Spinal cord (tissue), 10 donors: ENCODE results near the gene DOCK1. TPM values are rescaled to one million over a fixed set of nuclear protein-coding genes. Genes with fewer than 3 reads are reported as not detected.

Experiments
- DNase-seq, 6 donors: peaks; one replicate each; pipeline versions ENCODE4 v3.0.0 to v3.0.0-alpha.2; 2013 to 2015; ENCODE audit warnings: low spot score in 6 of 6, low read depth in 4 of 6
- H3K27ac ChIP-seq: one replicate; pipeline ENCODE4 v1.5.1; 2013; ENCODE audit warnings: low read depth, low read length, control low read depth
- H3K27me3 ChIP-seq: one replicate; pipeline ENCODE4 v1.6.1; 2013; ENCODE audit warnings: low read length; ENCODE audit not compliant: control insufficient read depth, insufficient read depth
- H3K36me3 ChIP-seq: one replicate; pipeline ENCODE4 v1.6.1; 2013; ENCODE audit warnings: low read length; ENCODE audit not compliant: control insufficient read depth, insufficient read depth
- H3K4me1 ChIP-seq: one replicate; pipeline ENCODE4 v1.6.1; 2013; ENCODE audit warnings: low read length; ENCODE audit not compliant: control insufficient read depth, insufficient read depth
- H3K4me3 ChIP-seq: one replicate; pipeline ENCODE4 v1.5.1; 2013; ENCODE audit warnings: low read depth, low read length, control low read depth
- H3K9me3 ChIP-seq: one replicate; pipeline ENCODE4 v1.6.1; 2013; ENCODE audit warnings: low read length; ENCODE audit not compliant: control insufficient read depth, insufficient read depth
- WGBS: methylation state at CpG from one replicate; pipeline ENCODE4 v1.1.5; 2013; ENCODE audit warnings: missing lambda C conversion rate; ENCODE audit not compliant: insufficient coverage; 5-methylcytosine and 5-hydroxymethylcytosine counted together
- polyA plus RNA-seq, 2 donors: library from polyadenylated mRNA; unstranded; fragments of 120-200 nt; gene quantifications; one replicate each; pipeline ENCODE4 v1.2.1, GENCODE V29; 2013; ENCODE audit not compliant: insufficient read length in 2 of 2
- total RNA-seq, 2 donors: library from RNA; depleted of rRNA in 1 of 2; stranded (reverse); fragments of 120-200 nt in 1 of 2; fragments of >200 nt in 1 of 2; gene quantifications; one replicate each; pipeline versions ENCODE4 v1.2.3 to v1.2.4, GENCODE V29; 2013 to 2014
- donor health status: healthy.

DOCK1 gene
- total and polyA plus RNA-seq, 4 donors, result 31.3 to 74.1 (median 50.3) TPM

DNA sequence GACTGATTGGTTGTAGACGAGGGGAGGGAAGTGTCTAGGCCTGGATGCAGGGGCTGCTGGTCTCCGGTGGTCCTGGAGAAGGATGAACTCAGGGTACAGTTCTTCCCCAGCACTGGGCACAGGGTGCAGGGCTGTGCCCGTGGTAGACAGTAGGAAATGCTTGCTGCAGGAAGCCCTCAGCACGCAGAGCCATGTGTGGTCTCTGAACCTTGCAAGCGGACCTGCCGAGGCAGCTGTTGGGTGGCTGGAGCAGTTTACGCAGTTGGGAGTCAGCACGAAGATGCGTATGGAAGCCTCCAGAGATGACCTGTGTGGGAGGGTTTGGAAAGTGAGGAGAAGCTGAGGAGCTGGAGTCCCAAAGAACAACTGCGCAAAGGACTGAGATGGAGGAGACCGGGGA is 39.0 kb downstream of the DOCK1 start:
- WGBS, result 95% methylated on average over 11 of the region's 11 CpGs

DNA sequence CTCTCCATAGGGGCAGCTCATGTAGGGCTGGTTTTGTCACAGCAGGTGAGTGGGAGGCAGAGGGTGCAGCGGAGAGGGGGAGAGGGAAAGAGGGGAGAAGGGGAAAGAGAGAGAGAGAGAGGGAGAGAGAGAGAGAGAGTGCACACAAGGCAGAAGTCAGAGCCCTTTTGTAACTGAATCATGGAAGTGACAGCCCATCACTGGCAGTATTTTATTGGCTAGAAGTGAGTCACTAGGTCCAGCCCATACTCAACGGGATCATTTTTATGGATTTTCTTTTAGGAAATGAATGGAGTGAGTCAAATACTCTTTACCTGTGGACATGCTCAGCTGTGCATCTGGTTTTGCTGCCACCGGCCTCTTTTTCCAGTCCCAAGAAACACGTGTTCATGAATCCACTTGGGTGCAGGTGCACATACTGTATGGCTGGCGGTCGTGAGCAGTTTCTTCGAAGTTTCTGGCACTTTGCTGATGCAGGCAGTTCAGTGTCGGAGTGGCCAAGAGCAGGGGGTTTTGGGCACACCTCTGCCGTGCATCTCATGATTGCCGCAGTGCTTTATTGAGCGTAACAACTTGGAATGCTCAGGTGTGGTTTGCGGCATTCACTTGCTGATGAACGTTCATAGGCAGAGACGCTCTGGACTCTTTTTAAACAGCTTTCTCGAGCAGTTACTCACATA is 40.3 kb downstream of the DOCK1 start:
- DNase-seq, result no peak
- Histone ChIP-seq H3K27me3 (no peaks in the 10 kb centered on the region), H3K4me1 (peaks cover 7% of the 10 kb centered on the region), H3K36me3 (peaks cover 7% of the 10 kb centered on the region), H3K9me3 (peaks cover 4% of the 10 kb centered on the region), H3K4me3 (no peak overlapping the region), H3K27ac (no peak overlapping the region)
- WGBS, result 85% methylated on average over 14 of the region's 15 CpGs

More for the DNA sequence above, 39.0 kb downstream of the DOCK1 start:
- no peak overlapping the region for H3K4me3 ChIP-seq
- no peak for DNase-seq
- peaks cover 7% of the 10 kb centered on the region for H3K36me3 ChIP-seq
- peaks cover 4% of the 10 kb centered on the region for H3K9me3 ChIP-seq
- H3K27me3 ChIP-seq, result no peaks in the 10 kb centered on the region
- H3K4me1 ChIP-seq, result peaks cover 6% of the 10 kb centered on the region
- no peak overlapping the region for H3K27ac ChIP-seq

DNA sequence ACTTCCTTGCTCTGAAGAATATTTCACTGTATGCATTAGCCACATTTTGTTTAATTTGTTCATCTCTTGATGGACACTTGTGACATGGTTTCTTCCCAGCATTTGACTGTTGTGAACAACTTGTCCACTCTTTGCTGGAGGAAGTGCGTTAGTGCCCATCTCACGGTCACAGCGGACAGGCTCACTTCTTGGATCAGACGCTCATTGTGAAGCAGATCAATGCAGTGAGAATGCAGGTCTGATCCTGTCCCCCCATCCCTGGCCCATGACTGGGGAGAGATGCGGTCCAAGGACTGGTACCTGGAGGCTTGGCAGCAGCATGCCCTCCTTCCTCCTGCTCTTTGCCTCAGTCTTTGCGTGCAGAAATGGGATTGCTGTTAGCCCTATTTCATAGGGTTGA is 41.5 kb downstream of the DOCK1 start:
- H3K36me3 ChIP-seq, result peaks cover 7% of the 10 kb centered on the region
- H3K27me3 ChIP-seq, result no peaks in the 10 kb centered on the region
- peaks cover 4% of the 10 kb centered on the region for H3K9me3 ChIP-seq
- peaks cover 7% of the 10 kb centered on the region for H3K4me1 ChIP-seq
- no peak overlapping the region for H3K4me3 ChIP-seq
- DNase-seq, result no peak
- WGBS, result 98% methylated on average over 6 of the region's 6 CpGs
- no peak overlapping the region for H3K27ac ChIP-seq

DNA sequence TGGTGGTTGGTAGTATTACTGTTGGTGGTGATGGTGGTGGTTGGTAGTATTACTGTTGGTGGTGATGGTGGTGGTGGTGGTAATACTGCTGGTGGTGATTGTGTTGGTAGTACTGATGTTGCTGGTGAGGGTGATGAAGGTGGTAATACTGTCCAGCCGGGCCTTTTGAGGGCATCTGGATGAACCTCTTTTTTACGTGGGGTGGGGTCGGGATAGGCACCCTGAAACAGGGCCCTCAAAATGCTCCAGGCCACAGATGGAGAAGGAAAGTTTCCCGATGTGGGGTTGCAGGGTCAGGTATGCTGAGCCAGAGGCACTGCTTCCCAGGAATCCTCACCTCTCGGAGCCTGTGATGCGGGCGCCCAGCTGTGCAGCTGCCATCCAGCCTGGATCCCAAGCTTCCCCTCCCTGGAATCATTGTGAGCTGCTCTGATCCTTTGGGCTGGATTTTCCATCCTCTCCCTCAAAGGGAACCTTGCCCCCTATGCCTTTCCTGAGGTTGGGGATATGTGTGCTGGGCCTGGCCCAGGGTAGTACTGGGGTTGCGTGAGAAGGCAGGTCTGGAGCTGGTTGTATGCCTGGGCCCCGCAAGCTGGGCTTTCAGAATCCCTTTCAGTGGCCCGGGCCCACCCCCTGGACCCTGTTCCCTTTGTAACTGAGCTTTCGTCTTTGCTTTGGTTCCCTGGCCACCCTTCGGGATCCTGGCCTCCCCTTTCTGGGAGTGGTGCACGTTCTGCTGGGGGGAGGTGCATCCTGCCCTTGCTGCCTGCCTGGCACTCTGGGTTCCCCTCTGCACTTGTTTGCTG is 43.3 kb downstream of the DOCK1 start:
- Histone ChIP-seq H3K27ac (no peak overlapping the region), H3K4me3 (no peak overlapping the region), H3K27me3 (no peaks in the 10 kb centered on the region), H3K9me3 (peaks cover 4% of the 10 kb centered on the region), H3K4me1 (peaks cover 8% of the 10 kb centered on the region), H3K36me3 (peaks cover 7% of the 10 kb centered on the region)
- DNase-seq, result no peak
- WGBS, result 89% methylated on average over 11 of the region's 13 CpGs

DNA sequence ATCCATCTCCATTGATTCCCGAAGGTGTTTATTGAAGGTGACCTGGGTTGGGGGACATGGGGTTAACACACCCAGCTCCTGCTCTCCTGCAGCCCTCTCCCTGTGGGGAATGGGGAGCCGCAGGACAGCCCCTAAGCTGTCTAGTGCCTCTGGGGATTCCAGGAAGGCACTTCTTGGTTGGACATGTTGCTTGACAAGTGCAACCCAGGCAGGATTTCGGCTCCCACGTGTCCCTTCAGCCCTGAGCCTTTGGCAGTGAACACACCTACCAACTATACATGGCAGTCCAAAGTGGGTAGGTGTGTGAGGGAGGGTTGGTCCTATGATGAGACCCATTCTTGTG is 43.9 kb downstream of the DOCK1 start:
- no peaks in the 10 kb centered on the region for H3K27me3 ChIP-seq
- no peak overlapping the region for H3K27ac ChIP-seq
- peaks cover 14% of the 10 kb centered on the region for H3K4me1 ChIP-seq
- 100% methylated on average over 2 of the region's 4 CpGs for WGBS
- no peak overlapping the region for H3K4me3 ChIP-seq
- peaks cover 4% of the 10 kb centered on the region for H3K9me3 ChIP-seq
- peaks cover 7% of the 10 kb centered on the region for H3K36me3 ChIP-seq
- DNase-seq, result no peak

DNA sequence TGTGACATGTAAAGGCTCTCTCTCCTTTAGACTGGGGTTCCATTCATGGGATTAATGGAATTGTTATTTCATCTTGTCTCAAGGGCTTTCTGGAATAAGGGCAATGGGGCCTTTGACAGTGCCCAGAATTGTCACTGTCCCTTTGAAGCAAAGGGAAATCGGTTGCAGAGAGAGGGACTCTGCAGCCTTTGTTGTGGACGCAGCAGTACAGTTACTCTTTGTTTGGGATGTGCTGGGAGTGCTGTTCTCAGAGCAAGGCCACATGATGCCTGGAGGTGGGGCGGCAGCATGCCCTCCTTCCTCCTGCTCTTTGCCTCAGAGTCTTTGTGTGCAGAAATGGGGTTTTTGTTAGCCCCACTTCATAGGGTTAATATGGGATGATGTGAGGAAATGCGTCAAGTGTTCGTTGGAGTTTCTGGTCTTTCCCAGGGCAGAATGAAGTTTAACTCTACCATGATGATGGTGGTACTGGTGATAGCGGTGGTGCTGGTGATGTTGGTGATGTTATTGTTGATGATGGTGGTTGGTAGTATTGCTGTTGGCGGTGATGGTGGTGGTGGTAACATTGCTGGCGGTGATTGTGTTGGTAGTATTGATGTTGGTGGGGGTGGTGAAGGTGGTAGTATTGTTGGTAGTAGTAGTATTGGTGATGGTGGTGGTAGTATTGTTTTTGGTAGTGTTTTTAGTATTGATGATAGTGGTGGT is 45.3 kb downstream of the DOCK1 start:
- peaks cover 3% of the 10 kb centered on the region for H3K36me3 ChIP-seq
- no peaks in the 10 kb centered on the region for H3K27me3 ChIP-seq
- no peak overlapping the region for H3K4me3 ChIP-seq
- H3K4me1 ChIP-seq, result peaks cover 20% of the 10 kb centered on the region
- H3K27ac ChIP-seq, result no peak overlapping the region
- WGBS, result 76% methylated on average over 8 of the region's 8 CpGs
- peaks cover 4% of the 10 kb centered on the region for H3K9me3 ChIP-seq
- peak in 1 of 6 donors; percentile 21 for DNase-seq

GRCh38 chr10:126953886-126954285 is 48.7 kb downstream of the DOCK1 start:
- DNase-seq, result peak in 1 of 6 donors; percentile 75
- Histone ChIP-seq H3K36me3 (peaks cover under 1% of the 10 kb centered on the region), H3K4me3 (no peak overlapping the region), H3K27me3 (no peaks in the 10 kb centered on the region), H3K4me1 (peaks cover 29% of the 10 kb centered on the region), H3K9me3 (no peaks in the 10 kb centered on the region), H3K27ac (no peak overlapping the region)
- 76% methylated on average over 5 of the region's 5 CpGs for WGBS

GRCh38 chr10:126955396-126955795 is 50.2 kb downstream of the DOCK1 start:
- Histone ChIP-seq H3K4me3 (no peak overlapping the region), H3K4me1 (peaks cover 28% of the 10 kb centered on the region), H3K9me3 (no peaks in the 10 kb centered on the region), H3K27ac (no peak overlapping the region), H3K36me3 (no peaks in the 10 kb centered on the region), H3K27me3 (no peaks in the 10 kb centered on the region)
- DNase-seq, result no peak
- 81% methylated on average over 8 of the region's 8 CpGs for WGBS

DNA sequence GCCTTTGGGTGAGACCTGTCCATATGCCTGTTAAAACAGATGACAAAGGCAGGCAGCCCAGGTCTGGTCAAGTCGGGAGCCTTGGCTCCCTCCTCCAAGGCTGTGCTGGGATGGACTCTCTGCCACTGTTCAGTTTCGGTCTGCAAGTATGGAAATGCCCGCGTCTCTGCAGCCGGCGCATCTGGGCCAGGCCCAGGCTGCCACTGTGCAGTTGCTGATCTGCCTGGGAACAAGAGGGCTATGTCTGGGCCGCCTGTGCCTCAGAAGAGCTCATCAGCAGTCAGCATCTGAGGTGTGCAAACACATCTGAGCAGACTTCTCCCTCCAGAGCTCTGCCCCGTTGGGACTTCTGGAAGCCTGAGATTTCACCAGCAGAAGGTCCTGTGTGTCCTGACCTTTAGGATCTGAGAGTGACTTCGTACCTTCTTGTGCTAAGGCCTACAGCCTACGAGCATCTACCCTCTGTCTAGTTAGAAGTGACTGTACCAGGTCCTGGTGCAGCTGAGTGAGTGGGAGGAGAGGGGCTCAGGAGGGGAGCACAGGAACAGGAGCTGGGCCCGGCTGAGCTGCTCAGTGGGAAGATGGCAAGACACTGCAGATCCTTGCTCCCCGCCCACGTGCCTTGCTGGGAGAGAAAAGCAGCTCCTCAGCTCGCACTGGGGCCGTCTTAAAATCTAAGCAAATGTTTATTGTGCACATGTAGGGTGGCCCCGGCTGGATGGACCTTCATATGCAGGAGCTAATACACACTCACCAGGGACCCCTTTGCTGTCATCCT is 50.9 kb downstream of the DOCK1 start:
- Histone ChIP-seq H3K4me1 (peaks cover 28% of the 10 kb centered on the region), H3K27me3 (no peaks in the 10 kb centered on the region), H3K27ac (no peak overlapping the region), H3K9me3 (no peaks in the 10 kb centered on the region), H3K4me3 (no peak overlapping the region), H3K36me3 (no peaks in the 10 kb centered on the region)
- no peak for DNase-seq
- 57% methylated on average over 13 of the region's 16 CpGs for WGBS
